ENCODE data around the gene LARGE1.

The LARGE1 gene

DNA sequence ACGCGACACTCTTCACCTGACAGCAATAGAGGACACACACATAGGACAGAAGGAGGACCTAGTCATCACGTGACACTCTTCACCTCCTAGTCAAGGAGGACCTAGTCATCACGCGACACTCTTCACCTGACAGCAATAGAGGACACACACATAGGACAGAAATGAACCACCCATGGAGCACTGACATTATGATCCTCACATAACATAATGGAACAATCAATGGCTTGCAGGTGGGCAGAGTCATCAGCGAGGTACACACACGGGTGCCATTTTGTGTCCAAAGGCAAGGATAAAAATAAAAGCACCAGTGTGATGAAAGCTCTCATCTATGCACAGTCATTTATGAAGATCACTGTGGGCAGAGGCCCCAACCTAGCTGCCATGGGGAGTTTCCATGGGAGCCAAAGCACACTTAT lies 354.7 kb downstream of the LARGE1 start:
- Histone ChIP-seq H3K27me3 (ENCODE audit: insufficient read depth, low read length) (no peaks in the 10 kb centered on the region), H4K91ac (ENCODE audit: low read depth, low read length) (no peak overlapping the region), H3K14ac (ENCODE audit: low read length) (no peak overlapping the region), H4K8ac (ENCODE audit: low read depth, low read length) (no peak overlapping the region), H3K27ac (ENCODE audit: low read depth, low read length) (no peak overlapping the region), H3K4me3 (ENCODE audit: low read depth, low read length) (no peak overlapping the region), H2AFZ (ENCODE audit: insufficient read depth, low read length, poor library complexity) (no peak overlapping the region), H4K12ac (ENCODE audit: low read depth, low read length) (no peak overlapping the region), H3K9ac (ENCODE audit: low read length) (no peak overlapping the region), H3K79me1 (ENCODE audit: low read length) (no peaks in the 10 kb centered on the region), H3K4ac (ENCODE audit: low read depth, low read length) (no peak overlapping the region), H3K79me2 (ENCODE audit: control insufficient read depth, insufficient read depth, low read length, poor library complexity) (no peaks in the 10 kb centered on the region), H2BK5ac (ENCODE audit: low read depth, low read length, poor library complexity) (no peak overlapping the region), H3K9me3 (ENCODE audit: insufficient read depth, low read depth, low read length) (no peaks in the 10 kb centered on the region), H3K18ac (ENCODE audit: low read length) (no peak overlapping the region), H3K4me2 (ENCODE audit: low read length) (no peak overlapping the region), H2AK5ac (ENCODE audit: low read length) (no peak overlapping the region), H3K36me3 (ENCODE audit: control insufficient read depth in 1 of 2, insufficient read depth in 2 of 2, low read length in 2 of 2) (peaks cover 3 to 4% of the 10 kb centered on the region in 2 experiments), H2BK12ac (ENCODE audit: low read length) (no peak overlapping the region), H2BK120ac (ENCODE audit: insufficient read depth, low read length, poor library complexity) (no peak overlapping the region), H3K4me1 (ENCODE audit: control insufficient read depth in 1 of 2, insufficient read depth in 2 of 2, low read length in 2 of 2) (no peaks in the 10 kb centered on the region), H3K23ac (ENCODE audit: low read length) (no peak overlapping the region)
- WGBS (ENCODE audit: extremely low coverage, insufficient coverage, insufficient read length), result no CpG with 5 or more reads among the region's 7 CpGs
- DNase-seq, result no peak

DNA sequence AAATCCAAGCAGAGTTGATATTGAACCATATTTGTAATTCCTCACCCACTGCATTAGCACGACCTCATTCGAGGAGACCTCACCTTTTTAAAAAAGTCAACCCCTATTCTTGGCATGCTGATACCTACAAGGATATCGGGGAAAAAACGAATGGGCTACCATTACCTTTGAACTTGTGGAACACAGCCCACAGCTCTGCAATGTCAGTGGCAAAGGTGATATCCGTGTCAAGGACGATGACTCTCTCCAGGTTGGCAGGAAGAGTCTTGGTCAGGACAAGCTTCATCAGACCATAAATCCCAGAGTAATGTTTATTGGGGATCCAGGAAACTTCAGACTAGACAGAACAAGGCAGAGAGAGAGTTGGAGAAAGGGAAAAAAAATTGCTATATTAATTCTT lies 355.6 kb downstream of the LARGE1 start:
- Histone ChIP-seq H3K4me1 (ENCODE audit: control insufficient read depth in 1 of 2, insufficient read depth in 2 of 2, low read length in 2 of 2) (no peaks in the 10 kb centered on the region), H3K23ac (ENCODE audit: low read length) (no peak overlapping the region), H3K14ac (ENCODE audit: low read length) (no peak overlapping the region), H4K8ac (ENCODE audit: low read depth, low read length) (no peak overlapping the region), H3K79me2 (ENCODE audit: control insufficient read depth, insufficient read depth, low read length, poor library complexity) (no peaks in the 10 kb centered on the region), H3K4me3 (ENCODE audit: low read depth, low read length) (no peak overlapping the region), H2AFZ (ENCODE audit: insufficient read depth, low read length, poor library complexity) (no peak overlapping the region), H4K91ac (ENCODE audit: low read depth, low read length) (no peak overlapping the region), H3K9ac (ENCODE audit: low read length) (no peak overlapping the region), H4K12ac (ENCODE audit: low read depth, low read length) (no peak overlapping the region), H3K27me3 (ENCODE audit: insufficient read depth, low read length) (no peaks in the 10 kb centered on the region), H3K27ac (ENCODE audit: low read depth, low read length) (no peak overlapping the region), H2BK12ac (ENCODE audit: low read length) (no peak overlapping the region), H3K4ac (ENCODE audit: low read depth, low read length) (no peak overlapping the region), H2AK5ac (ENCODE audit: low read length) (no peak overlapping the region), H3K18ac (ENCODE audit: low read length) (no peak overlapping the region), H3K4me2 (ENCODE audit: low read length) (no peak overlapping the region), H3K79me1 (ENCODE audit: low read length) (no peaks in the 10 kb centered on the region), H2BK5ac (ENCODE audit: low read depth, low read length, poor library complexity) (no peak overlapping the region), H3K36me3 (ENCODE audit: control insufficient read depth in 1 of 2, insufficient read depth in 2 of 2, low read length in 2 of 2) (peaks cover 3 to 4% of the 10 kb centered on the region in 2 experiments), H3K9me3 (ENCODE audit: insufficient read depth, low read depth, low read length) (no peaks in the 10 kb centered on the region), H2BK120ac (ENCODE audit: insufficient read depth, low read length, poor library complexity) (no peak overlapping the region)
- no peak for DNase-seq
- no CpG with 5 or more reads among the region's 6 CpGs for WGBS (ENCODE audit: extremely low coverage, insufficient coverage, insufficient read length)

DNA sequence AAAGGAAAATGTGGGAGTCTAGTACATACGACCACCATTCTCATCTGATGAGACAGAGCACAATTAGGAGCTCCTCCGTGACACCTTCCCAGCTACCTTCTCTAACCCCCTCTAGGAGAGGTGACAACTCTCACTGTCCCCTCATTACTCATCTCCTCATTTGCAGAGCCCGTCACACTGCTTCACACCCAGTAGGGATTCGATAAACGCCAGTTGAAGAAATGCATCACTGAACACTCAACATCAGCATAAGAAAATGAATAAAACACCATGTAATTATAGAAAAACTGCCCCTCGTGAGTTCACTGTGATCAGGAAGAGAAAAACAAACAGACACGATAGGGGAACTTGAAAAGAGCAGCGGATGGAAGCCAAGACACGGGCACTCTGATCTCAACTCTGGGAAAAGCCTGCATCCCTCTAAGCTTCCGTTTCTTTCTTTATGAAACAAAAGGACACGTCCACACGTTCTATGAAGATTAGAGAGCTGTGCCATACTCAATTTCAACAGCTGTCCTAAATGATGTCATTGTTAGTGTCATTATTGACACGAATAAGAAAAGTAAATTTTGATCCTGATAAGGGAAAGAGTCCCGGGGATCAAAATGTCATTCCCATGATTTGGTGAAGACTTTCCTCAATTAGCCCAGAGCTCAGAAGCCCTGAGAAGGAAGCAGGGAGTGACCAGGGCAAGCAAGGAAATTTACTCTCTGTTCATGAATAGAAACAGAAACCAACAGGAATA lies 356.9 kb downstream of the LARGE1 start:
- Histone ChIP-seq H2BK12ac (ENCODE audit: low read length) (no peak overlapping the region), H2AFZ (ENCODE audit: insufficient read depth, low read length, poor library complexity) (no peak overlapping the region), H4K8ac (ENCODE audit: low read depth, low read length) (no peak overlapping the region), H3K36me3 (ENCODE audit: control insufficient read depth in 1 of 2, insufficient read depth in 2 of 2, low read length in 2 of 2) (peaks cover 3 to 4% of the 10 kb centered on the region in 2 experiments), H3K79me2 (ENCODE audit: control insufficient read depth, insufficient read depth, low read length, poor library complexity) (no peaks in the 10 kb centered on the region), H3K4ac (ENCODE audit: low read depth, low read length) (no peak overlapping the region), H2BK5ac (ENCODE audit: low read depth, low read length, poor library complexity) (no peak overlapping the region), H3K9ac (ENCODE audit: low read length) (no peak overlapping the region), H2AK5ac (ENCODE audit: low read length) (no peak overlapping the region), H4K12ac (ENCODE audit: low read depth, low read length) (no peak overlapping the region), H4K91ac (ENCODE audit: low read depth, low read length) (no peak overlapping the region), H3K27ac (ENCODE audit: low read depth, low read length) (no peak overlapping the region), H3K4me3 (ENCODE audit: low read depth, low read length) (no peak overlapping the region), H3K9me3 (ENCODE audit: insufficient read depth, low read depth, low read length) (no peaks in the 10 kb centered on the region), H3K14ac (ENCODE audit: low read length) (no peak overlapping the region), H2BK120ac (ENCODE audit: insufficient read depth, low read length, poor library complexity) (no peak overlapping the region), H3K18ac (ENCODE audit: low read length) (no peak overlapping the region), H3K79me1 (ENCODE audit: low read length) (no peaks in the 10 kb centered on the region), H3K27me3 (ENCODE audit: insufficient read depth, low read length) (no peaks in the 10 kb centered on the region), H3K4me2 (ENCODE audit: low read length) (no peak overlapping the region), H3K4me1 (ENCODE audit: control insufficient read depth in 1 of 2, insufficient read depth in 2 of 2, low read length in 2 of 2) (no peaks in the 10 kb centered on the region), H3K23ac (ENCODE audit: low read length) (no peak overlapping the region)
- no CpG with 5 or more reads among the region's 14 CpGs for WGBS (ENCODE audit: extremely low coverage, insufficient coverage, insufficient read length)
- DNase-seq, result no peak

DNA sequence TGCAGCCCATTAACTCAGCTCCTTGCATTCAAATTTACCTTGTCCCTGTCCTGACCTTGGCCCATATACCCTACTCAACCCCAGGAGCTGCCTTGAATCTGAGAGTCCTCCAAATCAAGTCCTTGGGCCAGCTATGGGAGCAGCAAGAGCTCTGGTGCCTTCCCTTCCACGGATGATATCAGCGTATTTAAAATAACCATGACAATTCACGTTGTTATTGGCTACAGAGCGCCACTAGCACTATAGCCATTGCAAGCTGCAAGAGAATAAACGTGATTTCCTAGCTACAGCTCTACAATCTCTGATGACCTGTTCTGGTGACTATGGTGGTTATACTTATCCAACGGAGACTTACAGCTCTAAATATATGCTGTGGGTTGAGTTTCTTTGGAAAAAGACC lies 357.8 kb downstream of the LARGE1 start:
- no peaks in the 10 kb centered on the region for H3K4me1 ChIP-seq (ENCODE audit: control insufficient read depth in 1 of 2, insufficient read depth in 2 of 2, low read length in 2 of 2)
- no peak overlapping the region for H2BK12ac ChIP-seq (ENCODE audit: low read length)
- H4K91ac ChIP-seq (ENCODE audit: low read depth, low read length), result no peak overlapping the region
- H3K4ac ChIP-seq (ENCODE audit: low read depth, low read length), result no peak overlapping the region
- DNase-seq, result no peak
- no peak overlapping the region for H4K8ac ChIP-seq (ENCODE audit: low read depth, low read length)
- no peak overlapping the region for H3K23ac ChIP-seq (ENCODE audit: low read length)
- H2AK5ac ChIP-seq (ENCODE audit: low read length), result no peak overlapping the region
- H3K27me3 ChIP-seq (ENCODE audit: insufficient read depth, low read length), result no peaks in the 10 kb centered on the region
- H3K9ac ChIP-seq (ENCODE audit: low read length), result no peak overlapping the region
- no peak overlapping the region for H2BK120ac ChIP-seq (ENCODE audit: insufficient read depth, low read length, poor library complexity)
- H3K4me3 ChIP-seq (ENCODE audit: low read depth, low read length), result no peak overlapping the region
- no peak overlapping the region for H4K12ac ChIP-seq (ENCODE audit: low read depth, low read length)
- H3K79me1 ChIP-seq (ENCODE audit: low read length), result no peaks in the 10 kb centered on the region
- no peak overlapping the region for H3K27ac ChIP-seq (ENCODE audit: low read depth, low read length)
- no peaks in the 10 kb centered on the region for H3K9me3 ChIP-seq (ENCODE audit: insufficient read depth, low read depth, low read length)
- no peak overlapping the region for H3K4me2 ChIP-seq (ENCODE audit: low read length)
- no peaks in the 10 kb centered on the region for H3K79me2 ChIP-seq (ENCODE audit: control insufficient read depth, insufficient read depth, low read length, poor library complexity)
- H3K18ac ChIP-seq (ENCODE audit: low read length), result no peak overlapping the region
- WGBS (ENCODE audit: extremely low coverage, insufficient coverage, insufficient read length), result no CpG with 5 or more reads among the region's 6 CpGs
- peaks cover 0 to 4% of the 10 kb centered on the region in 2 experiments for H3K36me3 ChIP-seq (ENCODE audit: control insufficient read depth in 1 of 2, insufficient read depth in 2 of 2, low read length in 2 of 2)
- H2BK5ac ChIP-seq (ENCODE audit: low read depth, low read length, poor library complexity), result no peak overlapping the region
- no peak overlapping the region for H3K14ac ChIP-seq (ENCODE audit: low read length)
- H2AFZ ChIP-seq (ENCODE audit: insufficient read depth, low read length, poor library complexity), result no peak overlapping the region
